DMS79 treated with DMSO at 0.1 percent for 48 hours (cell line): ENCODE data around the gene LCN9.
"Not testable (repeated sequence)": the region's sequence is repeated elsewhere in the genome, so short reads cannot be mapped to it uniquely, and the experiment has no call there.

Experiments
- DNase-seq: peaks from one replicate; lab custom pipeline; 2025; lab: John Stamatoyannopoulos, UW

Gene LCN9

DNA sequence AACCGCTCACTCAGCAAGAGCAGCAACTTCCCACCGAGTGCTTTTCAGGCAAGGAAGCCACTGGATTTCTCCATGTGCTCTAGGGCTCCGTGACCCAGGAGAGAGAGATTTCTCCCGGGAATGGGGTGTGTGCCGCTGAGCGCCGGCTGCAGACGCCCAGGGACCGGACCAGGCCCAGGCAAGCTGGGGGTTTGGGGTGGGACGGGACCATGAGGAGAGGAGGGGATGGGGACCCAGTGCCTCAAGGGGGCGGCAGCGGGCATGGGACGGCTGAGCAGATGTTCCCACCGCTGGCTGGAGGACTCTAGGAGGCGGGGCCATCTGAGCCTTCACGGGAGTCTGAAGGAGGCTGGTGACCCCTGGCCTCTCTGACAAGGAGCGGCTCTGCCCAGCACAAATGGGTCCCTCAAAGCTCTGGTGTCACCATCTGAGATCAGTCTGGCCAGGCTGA, 8.5 kb downstream of the LCN9 start:
- no peak for DNase-seq

DNA sequence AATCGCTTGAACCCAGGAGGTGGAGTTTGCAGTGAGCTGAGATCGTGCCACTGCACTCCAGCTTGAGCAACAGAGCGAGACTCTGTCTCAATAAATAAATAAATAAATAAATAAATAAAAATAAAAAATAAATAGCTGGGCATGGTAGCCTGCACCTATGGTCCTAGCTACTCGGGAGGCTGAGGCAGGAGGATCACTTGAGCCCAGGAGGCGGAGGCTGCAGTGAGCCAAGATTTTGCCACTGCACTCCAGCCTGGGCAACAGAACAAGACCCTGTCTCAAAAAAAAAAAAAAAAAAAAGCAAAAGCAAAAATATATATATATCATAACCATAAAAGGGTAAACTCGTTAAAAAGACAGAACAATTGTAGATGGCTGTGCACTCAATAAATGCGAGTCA, 9.7 kb downstream of the LCN9 start:
- DNase-seq = not testable (repeated sequence)

DNA sequence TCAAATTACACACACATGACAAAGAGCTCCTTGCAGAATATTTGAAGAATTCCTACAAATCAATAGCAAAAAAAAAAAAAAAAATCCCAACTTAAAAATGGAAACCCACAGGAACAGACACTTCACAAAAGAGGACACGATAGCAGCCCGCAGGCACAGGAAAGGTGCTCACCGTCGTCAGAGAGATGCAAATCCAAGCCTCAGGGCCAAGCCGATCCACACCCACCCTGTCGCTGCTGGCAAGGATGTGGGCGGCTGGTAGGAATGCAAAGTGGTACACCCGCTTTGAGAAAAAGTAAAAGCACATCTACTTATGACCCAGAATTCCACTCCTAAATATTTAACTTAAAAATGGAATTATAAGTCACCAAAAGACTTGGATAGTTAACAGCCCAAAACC, 10.8 kb downstream of the LCN9 start:
- no peak for DNase-seq

DNA sequence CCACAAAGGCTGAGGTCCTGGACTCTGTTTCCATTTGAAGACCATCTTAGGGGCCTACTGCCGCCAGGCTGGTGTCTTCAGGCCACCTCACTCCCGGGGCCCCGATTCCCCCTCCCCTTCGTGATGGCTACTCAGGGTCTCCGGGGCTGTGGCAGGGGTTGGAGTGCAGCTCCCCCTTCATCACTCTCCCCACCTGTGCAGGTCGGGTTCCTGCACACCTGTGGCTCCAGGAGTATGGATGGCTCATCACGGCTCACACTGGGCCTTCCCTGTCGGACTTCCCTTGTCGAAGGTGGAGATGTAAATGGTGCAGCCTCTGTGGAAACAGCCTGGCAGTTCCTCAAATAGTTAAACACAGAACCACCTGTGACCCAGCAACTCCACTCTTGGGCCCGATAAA, 11.9 kb downstream of the LCN9 start:
- no peak for DNase-seq

DNA sequence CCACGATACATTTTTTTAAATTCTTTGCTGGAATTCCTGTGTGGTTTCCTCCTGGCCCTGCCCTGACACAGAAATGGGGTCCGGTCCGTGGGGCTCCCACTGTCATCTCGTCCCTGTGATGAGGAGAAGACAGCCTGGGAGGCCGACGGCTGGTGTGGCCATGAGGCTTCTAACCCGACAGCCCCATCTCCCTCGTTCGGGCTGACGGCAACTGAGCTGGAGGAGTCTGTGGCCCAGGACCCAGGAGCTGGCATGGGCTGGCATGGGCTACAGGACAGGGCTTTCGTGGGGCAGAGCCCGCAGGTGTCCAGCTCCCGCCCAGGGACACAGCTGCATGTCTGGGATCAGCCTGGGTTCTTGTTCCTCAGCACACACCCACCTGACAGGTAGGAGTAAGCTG, 13.8 kb downstream of the LCN9 start:
- no peak for DNase-seq

DNA sequence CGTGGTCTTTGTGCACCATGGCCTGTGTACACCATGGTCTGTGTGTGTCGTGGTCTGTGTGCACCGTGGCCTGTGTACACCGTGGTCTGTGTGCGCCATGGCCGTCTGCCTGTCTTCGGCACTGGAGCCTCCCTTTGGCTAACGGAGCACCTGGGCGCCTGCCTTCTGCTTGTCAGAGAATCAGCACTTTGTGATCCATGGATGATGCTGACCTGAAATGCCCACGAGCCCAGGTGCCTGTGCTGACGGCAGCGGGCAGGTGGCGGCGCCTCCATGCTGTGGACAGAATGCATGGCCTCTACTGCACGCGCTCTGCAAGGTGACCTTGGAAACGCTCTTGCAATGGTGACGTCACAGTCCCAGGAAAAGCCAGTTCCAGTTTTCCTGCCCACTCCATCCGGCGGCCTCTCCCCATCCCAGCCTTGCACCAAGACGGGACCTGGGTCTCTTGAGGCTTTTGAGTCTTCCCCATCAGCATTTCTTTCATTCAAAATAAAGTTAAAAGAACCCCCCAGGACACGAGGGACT, 14.6 kb downstream of the LCN9 start:
- no peak for DNase-seq

DNA sequence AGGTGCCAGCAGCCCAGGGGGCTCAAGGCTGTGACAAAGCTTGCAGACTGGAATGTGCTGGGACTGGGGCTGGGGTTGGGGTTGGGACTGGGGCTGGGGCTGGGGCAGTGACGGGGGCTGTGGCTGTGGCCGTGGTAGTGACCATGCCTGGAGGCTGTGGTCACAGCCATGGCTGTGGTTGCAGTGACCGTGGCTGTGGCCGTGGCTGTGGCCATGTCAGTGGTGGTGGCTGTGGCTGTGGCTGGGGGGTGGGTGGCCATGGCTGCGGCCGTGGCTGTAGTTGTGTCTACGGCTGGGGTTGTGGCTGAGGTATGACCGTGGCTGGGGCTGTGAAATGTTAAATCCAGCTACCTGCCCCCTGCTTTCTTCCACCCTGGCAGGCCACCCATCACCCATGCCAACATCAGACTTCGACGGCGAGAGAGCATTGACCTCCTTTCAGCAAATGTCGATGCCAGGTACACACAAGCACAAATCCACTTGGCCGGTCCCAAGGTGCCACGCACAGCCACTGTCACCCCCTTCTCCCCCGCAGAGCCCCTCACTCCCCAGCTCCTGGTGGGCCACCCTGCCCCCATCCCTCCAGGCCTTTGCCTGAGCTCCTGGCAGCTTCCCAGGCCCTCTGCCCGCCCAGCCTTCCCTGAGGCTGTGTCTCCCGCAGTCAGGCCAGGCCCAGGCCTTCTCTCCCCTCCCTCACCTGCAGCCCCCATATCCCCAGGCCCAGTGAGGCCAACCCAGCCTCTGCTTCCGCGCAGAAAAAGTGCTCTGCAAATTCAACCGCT, 15.3 kb downstream of the LCN9 start:
- no peak for DNase-seq

DNA sequence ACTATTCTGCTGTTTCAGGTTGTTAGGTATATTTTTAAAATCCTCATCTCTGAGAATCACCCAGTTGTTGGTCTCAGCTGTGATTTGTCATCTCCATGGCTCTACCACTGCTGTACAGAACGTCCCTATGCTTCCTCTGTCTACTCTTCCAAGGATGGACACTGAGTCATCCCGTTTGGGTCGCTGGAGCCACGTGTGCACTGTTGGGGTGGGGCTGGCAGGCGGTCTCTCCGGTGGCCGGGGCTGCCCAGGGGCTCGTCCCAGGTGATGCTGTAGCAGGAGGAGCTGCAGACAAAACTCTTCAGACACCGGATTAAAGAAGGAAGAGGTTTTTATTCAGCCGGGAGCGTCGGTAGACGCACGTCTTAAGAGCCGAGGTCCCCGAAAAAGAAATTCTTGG, 16.9 kb downstream of the LCN9 start:
- no peak for DNase-seq

DNA sequence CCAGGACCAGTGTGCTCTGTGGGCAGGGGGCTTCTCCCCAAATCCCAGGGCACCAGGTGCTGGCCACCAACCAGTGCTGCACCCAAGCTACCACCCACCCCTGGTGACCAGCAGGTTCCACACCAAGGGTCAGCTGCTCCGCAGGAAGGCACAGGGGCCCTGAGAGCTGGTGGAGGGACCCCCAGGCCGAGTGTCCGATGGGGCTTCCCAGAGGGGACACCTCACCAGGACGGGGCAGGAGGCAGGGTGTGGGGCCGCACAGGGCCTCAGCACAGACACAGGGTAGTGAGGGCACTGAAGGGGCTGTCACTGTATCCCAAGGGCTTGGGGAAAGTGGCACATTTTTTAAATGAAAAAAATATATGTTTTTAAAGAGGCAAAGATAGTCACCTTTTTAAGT, 18.1 kb downstream of the LCN9 start:
- no peak for DNase-seq

DNA sequence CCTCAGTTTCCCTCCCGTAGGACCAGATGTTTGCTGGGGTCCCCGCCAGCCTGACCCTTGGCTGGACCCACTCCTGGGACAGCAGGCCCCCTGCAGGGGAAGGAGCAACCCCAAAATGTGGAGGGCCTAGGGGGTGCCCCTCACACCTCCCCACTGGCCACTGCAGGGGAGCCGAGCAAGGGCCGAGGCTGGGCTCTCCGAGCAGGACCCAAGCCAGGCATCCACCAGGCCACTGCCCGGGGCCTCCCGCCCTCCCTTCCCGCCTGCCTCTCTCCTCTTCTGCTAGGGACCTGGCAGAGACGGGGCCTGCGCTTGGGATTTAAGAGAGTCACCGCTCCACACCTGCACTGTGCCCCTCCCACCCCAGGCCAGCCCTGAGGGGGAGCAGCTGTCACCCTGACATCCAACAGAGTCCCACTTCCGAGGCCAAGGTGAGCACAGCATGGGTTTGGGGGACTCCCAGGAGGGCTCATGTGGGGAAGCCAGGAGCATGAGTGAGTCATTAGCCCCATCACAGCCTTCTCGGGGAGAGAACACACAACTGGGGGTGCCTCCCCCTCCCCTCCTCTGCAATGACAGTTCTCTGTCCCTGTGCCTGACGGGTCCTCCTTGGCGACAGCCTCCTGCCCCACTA, 20.4 kb downstream of the LCN9 start:
- DNase-seq = no peak

DNA sequence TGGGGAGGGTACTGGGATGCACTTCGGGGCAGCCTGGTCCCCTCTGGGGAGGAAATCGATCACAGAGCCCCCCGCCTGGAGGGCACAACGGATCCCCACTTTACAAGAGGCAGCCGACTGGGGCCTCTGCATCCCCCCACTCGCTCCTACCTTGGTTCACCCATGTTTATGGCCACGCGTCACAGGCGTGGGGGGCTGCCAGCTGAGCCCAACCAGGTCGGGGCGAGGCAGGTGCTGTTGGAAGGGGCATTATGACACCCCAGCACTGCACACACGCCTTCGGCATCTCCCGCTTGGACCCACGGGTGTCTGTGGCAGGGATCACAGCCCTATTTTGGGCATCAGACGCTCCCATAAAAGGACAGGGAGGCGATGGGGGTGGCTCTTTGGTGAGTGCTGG, 21.6 kb downstream of the LCN9 start:
- DNase-seq = no peak

DNA sequence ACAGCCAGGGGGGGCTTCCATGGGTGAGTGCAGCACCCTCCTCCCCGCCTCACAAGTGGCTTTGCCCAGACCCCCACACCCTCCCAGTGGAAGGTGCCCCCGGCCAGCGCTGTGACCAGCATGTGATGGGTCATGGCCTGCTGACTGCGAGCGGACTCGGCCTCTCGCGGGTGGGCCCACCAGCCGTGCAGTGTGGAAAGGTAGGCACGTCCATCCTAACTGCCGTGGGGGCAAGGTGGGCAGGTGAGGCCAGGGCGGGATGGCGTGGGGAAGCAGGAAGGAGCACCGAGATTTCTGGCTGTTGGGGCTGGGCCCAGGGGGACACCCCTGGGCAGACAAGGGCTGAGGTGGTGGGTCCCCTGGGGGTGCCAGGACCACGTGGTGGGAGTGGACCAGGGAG, 24.1 kb downstream of the LCN9 start:
- DNase-seq = no peak

DNA sequence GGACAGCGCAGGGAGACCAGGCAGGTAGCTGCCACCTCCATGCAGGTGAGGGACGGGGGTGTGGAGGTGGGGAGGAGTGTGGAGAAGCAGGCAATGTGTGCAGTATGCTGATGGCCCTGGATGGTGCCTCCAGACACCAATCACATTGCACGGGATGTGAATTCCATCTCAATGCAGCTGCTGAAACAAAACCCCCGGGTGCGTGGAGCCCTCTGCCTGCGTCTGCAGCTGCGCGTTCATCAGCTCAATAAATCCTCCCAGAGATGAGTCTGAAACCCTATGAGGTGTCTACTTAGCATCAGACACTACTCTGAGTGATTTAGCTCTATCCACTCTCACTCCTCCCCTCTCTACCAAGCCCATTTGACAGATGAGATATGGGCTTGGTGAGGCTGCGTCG, 25.9 kb downstream of the LCN9 start:
- no peak for DNase-seq

DNA sequence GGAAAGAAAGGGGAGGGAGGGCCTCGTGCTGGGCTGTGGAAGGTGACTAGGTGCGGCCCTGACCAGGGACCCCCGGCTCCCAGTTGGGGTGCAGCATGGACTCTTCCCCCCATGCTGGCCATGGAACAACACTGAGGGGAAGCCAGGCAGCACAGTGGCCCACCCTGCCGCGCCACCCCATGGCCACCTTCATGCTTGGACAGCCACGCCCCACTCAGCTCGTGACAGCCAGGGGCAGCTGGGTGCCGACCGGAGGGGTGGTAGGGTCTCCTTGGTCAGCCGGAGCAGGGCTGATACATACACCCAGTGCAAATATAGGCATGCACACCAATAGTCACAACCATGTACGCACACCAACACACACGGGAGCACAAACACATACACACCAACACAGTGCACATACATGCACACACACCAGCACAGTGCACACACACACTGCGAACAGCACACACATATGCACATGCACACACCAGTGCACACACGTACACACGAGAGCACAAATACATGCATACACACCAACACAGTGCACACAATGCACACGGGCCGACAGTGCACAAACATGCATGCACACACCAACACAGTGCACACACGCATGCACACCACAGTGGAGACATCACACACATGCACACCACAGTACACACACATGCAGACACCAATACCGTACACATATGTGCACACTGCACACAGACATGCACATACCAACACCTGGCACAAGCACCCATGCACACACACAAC, 27.9 kb downstream of the LCN9 start:
- DNase-seq = no peak

DNA sequence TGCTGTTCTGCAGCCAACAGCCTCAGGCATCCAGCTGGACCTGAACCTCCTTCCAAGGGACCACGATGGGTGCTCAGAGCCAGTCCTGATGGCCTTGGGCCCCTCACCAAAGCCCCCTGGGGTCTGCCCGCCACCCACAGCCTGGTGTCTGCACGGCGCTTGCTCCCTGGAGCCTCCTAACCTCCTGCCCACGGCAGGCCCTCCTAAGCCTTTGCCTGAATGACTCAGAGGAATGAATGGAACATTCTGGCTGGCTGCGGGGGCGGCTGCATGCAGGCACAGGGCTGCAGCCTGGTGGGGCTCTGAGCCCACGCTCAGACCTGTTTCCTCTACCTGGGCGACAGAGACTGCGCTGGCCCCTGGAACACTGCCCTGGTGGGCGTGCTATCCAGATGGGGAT, 29.3 kb downstream of the LCN9 start:
- DNase-seq = no peak

DNA sequence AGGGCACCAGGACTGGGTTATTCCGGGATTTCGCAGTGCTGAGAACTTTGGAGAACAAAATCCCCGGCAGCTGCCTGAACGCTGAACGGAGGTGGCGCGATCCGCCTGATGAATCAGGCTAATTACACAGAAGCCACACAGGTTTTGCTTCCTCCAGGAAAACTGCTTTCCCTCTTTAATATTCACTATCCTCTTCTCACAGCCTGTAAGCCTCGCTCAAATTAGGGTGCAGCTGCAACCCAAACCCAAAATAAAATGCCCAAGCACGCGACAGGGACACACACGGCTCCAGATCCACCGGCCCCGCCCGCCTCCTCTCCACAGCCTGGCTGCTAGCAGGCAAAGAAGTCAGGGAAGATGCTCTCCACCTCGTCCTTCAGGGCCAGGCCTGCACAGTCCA, 30.2 kb downstream of the LCN9 start:
- DNase-seq = no peak

DNA sequence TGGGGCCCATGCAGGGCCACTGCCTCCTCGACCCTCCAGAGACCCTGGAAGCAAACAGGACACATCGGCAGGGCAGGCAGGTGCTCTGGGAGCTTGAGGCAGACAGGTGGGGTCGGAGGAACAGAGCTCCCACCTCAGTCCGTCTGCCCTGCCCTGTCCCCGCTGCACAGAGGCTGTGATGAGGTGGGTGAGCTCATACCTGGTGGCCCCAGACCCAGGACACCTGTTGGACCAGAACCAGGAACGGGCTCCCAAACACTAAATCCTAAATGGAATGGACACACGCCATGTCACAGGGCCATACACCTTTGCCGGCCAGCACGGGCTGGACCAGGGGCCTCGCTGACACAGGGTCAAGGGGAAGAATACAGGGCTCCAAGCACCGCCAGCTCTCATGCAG, 30.7 kb downstream of the LCN9 start:
- DNase-seq = no peak

DNA sequence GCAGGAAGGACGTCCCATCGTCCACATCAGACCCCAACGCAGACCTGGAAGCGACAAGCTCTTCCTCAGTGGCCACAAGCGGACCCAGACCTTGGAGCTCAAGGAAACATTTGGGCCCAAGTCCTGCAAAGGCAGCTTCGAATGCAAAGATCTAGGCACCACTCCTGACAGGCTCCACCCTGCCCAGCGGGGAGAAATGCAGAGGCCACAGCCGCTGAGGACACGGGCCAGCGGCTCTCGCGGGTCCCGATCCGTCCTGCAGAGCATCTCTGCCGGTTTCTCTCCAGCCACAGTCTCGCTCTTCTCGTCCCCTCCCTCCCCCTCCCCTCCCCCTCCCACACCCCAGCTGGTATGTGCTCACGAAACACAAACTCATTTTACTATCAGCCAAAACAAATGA, 31.3 kb downstream of the LCN9 start:
- no peak for DNase-seq

DNA sequence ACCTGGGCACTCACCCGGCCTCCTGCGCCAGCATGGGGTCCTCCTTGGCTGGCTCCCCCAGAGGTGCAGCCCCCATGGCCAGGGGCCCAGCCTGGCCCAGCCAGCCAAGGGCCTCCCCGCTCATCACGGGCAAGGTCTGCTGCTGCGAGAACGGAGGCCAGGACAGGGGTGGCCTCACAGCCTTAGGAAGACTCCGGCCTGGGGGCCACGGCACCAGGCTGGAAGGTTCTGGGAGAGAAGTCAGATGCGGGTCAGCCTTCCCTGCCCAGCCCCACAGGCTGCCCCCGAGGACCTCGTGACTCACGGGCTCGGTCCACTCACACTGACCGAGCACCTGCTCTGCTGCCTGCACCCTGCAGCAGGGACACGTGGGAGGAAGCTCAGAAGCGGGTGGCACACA, 31.9 kb downstream of the LCN9 start:
- no peak for DNase-seq

DNA sequence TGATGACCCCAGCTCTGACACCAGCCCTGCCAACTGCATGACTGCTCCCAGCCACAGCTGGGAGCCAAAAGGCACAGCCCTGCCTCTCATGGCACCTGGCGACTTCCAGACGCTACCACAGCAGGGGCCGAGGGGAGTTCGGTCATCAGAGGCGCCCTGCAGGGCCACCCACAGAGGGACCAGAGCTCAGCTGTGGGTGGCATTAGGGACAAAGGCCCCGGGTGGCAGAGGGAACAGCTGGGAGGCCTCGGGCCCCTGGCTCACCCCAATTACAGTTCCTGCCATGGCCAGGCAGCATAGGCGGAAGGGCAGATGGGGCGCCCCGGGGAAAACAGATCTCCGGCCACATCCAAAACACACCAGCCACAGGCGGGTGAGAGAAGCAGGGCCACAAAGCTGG, 32.5 kb downstream of the LCN9 start:
- DNase-seq = no peak

DNA sequence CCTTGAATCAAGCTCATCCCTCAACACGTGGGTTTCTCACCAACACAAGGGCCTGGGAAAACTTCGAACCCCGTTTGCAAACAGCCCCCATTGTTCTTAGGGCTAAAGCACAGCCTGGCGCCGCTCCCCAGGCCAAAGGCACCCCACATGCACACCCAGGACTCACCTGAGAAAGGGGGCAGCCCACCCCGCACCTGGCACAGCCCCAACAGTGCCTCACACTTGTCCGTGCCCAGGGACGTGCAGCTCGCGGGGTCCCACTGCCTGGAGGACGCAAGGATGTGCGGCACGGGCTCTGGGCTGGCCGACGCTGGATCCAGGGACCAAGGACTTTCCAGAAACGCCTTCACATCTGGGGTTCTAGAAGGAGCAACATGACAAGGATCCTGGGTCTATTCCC, 33.3 kb downstream of the LCN9 start:
- no peak for DNase-seq

DNA sequence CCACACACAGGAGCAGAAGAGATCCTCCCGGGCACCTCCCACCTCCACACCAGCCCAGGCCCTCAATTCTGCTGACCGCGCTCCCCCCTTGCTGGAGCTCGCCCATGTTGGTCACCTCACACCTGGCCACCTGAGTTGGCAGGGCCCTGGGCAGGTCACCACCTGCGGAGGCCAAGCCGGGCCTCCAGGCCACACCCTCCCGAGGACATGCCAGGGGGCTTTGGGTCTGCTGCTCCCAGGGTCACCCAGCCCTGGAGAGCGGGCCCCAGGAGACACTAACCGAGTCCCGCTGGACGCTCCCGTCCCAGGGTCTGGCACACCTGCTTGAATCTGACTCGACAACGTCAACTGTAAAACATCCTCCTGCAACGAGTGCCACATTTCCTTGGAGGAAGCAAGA, 34.1 kb downstream of the LCN9 start:
- DNase-seq = no peak

DNA sequence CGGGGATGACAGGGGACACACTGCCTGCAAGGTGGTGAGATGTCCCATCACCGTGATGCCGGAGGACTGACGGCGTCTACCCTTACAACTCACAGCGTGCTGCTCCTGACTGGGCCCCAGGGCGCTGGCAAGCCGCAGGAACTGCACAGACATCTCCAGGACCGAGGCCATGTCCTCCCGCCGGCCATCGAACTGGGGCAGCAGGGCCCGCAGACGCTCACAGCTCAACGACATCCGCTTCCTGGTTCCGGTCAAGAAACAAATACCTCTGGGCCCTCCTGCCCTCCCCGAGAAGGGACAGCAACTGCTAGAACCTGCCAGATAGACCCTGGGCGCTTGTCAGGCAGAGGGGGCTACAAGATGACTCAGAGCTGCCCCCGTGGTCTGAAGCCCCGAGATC, 35.1 kb downstream of the LCN9 start:
- DNase-seq = no peak
